Uterine smooth muscle cell (primary cell): ENCODE measurements around the gene RWDD4. TPM values are rescaled to one million over a fixed set of nuclear protein-coding genes. Genes with fewer than 3 reads are reported as not detected.

Source experiments
- total RNA-seq: library from RNA; depleted of rRNA; stranded (reverse); fragments of >200 nt; gene quantifications from 2 replicates; pipeline ENCODE4 v1.2.3, GENCODE V29; 2014

RWDD4 gene
- 17.5 and 20.8 TPM in 2 replicates for total RNA-seq

DNA sequence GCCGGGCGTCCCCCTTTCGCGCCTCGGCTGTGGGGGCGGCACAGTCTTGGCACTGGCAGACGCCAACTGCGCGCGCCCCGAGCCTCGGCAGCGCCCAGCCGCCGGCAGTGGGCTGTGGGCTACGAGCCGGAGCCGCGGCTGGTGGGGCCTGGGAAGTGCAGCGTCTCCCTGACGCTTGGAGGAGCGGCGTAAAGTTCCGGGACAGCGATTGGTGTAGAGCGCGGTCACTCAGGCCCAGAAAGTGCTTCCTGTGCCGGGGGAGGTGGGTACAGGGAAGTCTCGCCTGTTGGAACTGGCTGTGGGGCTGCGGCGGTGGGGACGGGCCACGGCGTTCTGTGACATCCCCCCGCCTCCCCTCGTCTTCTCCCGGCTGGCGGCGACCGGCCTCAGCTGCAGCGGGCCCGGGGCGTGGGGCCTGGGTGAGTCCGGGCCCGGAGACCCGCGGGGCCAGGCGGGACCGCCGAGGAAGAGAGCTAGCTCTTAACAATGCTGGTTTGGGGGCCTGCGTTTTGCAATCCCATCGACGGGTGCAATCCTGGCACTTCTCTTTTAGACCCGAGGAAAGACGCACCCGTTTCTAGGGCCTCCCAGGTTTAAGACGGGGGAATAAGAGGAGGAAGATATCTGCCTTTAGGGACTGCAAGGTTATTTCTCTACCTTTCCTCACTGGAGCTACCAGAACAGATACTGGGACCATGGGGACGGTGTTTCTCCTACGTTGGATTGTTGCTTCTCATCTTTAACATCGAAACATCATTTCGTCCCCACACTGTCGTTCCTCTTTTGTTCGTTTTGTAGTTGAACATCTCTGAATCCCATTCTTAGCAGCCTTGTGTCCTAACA lies at the start of gene RWDD4, which contains the start of gene TRAPPC11:
Gene RWDD4 (minus strand): TSS at position 157 of the 843 bp plus-strand sequence. CDS start 233 bp downstream, outside the sequence.
Gene TRAPPC11 (plus strand): TSS at position 265 of the 843 bp plus-strand sequence. CDS start 4,575 bp downstream, outside the sequence.

Other genes with a start within 250 kb of the RWDD4 start
- gene CDKN2AIP, start 214.5 kb downstream of the RWDD4 start, total RNA-seq, result 20.4 and 22.6 TPM in 2 replicates
- 8.6 and 19.6 TPM in 2 replicates for gene ING2, start 154.1 kb downstream of the RWDD4 start, total RNA-seq
- 58.1 and 68.2 TPM in 2 replicates for gene TRAPPC11, start 108 bp upstream of the RWDD4 start, total RNA-seq
- gene STOX2, start 246.1 kb upstream of the RWDD4 start, total RNA-seq, result 0.12 and 0.33 TPM in 2 replicates